K562 (cell line): ENCODE measurements around the gene TAOK2.

Experiments
- HMG20B ChIP-seq: fragments of 250-450 bp; sonication (Bioruptor Pico); IDR thresholded peaks from 2 replicates; pipeline ENCODE4 v1.5.0; 2021; ENCODE audit warnings: mild to moderate bottlenecking
- NR2C2 ChIP-seq, 2 experiments: fragments of 200-800 bp in 1 of 2; sonication (Bioruptor generic) in 1 of 2; sonication (generic) in 1 of 2; formaldehyde crosslinking in 1 of 2; IDR thresholded peaks; 2 replicates each; pipeline versions ENCODE4 v1.6.1 to v1.8.0; 2016 to 2022; ENCODE audit warnings: mild to moderate bottlenecking in 1 of 2, missing compliant biosample characterization in 1 of 2, missing genetic modification characterization in 1 of 2, missing genetic modification reagents in 1 of 2
- NR2F6 ChIP-seq: fragments of 450-650 bp; formaldehyde crosslinking; IDR thresholded peaks from 2 replicates; pipeline ENCODE4 v1.4.0; 2020; ENCODE audit warnings: mild to moderate bottlenecking
- PML ChIP-seq: IDR thresholded peaks from 2 replicates; pipeline ENCODE4 v1.6.1; 2012; ENCODE audit warnings: low read length, inconsistent platforms
- TEAD4 ChIP-seq, 2 experiments: sonication (generic) in 1 of 2; formaldehyde crosslinking in 1 of 2; IDR thresholded peaks; 2 replicates each; pipeline versions ENCODE4 v1.6.1 to v1.8.0; 2012 to 2022; ENCODE audit warnings: borderline replicate concordance in 1 of 2, inconsistent platforms in 1 of 2, low read length in 1 of 2, mild to moderate bottlenecking in 1 of 2, missing genetic modification reagents in 1 of 2
- ZC3H4 ChIP-seq: sonication (generic); formaldehyde crosslinking; IDR thresholded peaks from 2 replicates; pipeline ENCODE4 v1.9.0; 2021; ENCODE audit warnings: missing genetic modification reagents, borderline replicate concordance
- ZNF23 ChIP-seq: fragments of 250-450 bp; sonication (Bioruptor Pico); IDR thresholded peaks from 2 replicates; pipeline ENCODE4 v1.4.0; 2020; ENCODE audit warnings: mild to moderate bottlenecking

GRCh38 chr16:29984764-29985147, 11.1 kb downstream of the TAOK2 start:
- TF ChIP-seq TEAD4 (IDR thresholded peaks at IDR 0.05; ENCODE audit: low read length), result no peak
- TF ChIP-seq TEAD4 (CRISPR knock-in tag; IDR thresholded peaks at IDR 0.05; ENCODE audit: borderline replicate concordance), result no peak
- no peak for TF ChIP-seq HMG20B (CRISPR knock-in tag)
- no peak for TF ChIP-seq PML
- no peak for TF ChIP-seq ZNF23 (CRISPR knock-in tag)
- TF ChIP-seq NR2C2 (CRISPR knock-in tag; IDR thresholded peaks at IDR 0.05), result no peak
- TF ChIP-seq NR2C2 (tag; IDR thresholded peaks at IDR 0.05), result no peak
- no peak for TF ChIP-seq NR2F6 (CRISPR knock-in tag)
- TF ChIP-seq ZC3H4 (CRISPR knock-in tag), result no peak
